Neural progenitor cell (in vitro differentiated cells): ENCODE results near the gene PNCK. TPM values are rescaled to one million over a fixed set of nuclear protein-coding genes. Genes with fewer than 3 reads are reported as not detected.

Experiments
- DNase-seq: peaks from one replicate; pipeline ENCODE4 v3.0.0-alpha.2; 2016; ENCODE audit warnings: low spot score
- H2AFZ ChIP-seq: fragments of 200-600 bp; sonication (generic); replicated peaks from 2 replicates; pipeline ENCODE4 v1.6.1; 2016; ENCODE audit warnings: antibody characterized with exemption
- H3F3A ChIP-seq: fragments of 200-600 bp; sonication (generic); 2 replicates; pipeline ENCODE4 v1.6.1; 2016; ENCODE audit warnings: antibody characterized with exemption, low read depth
- H3K27ac ChIP-seq: fragments of 200-600 bp; sonication (generic); 2 replicates; pipeline ENCODE4 v1.5.1; 2016; ENCODE audit warnings: mild to moderate bottlenecking
- H3K27me3 ChIP-seq: fragments of 200-600 bp; sonication (generic); 2 replicates; pipeline ENCODE4 v1.6.1; 2016; ENCODE audit warnings: mild to moderate bottlenecking, moderate library complexity
- H3K36me3 ChIP-seq: fragments of 200-600 bp; sonication (generic); 2 replicates; pipeline ENCODE4 v1.5.1; 2016
- H3K4me1 ChIP-seq: fragments of 200-600 bp; sonication (generic); 2 replicates; pipeline ENCODE4 v1.6.1; 2016; ENCODE audit warnings: mixed run types
- H3K4me2 ChIP-seq: fragments of 200-600 bp; sonication (generic); 2 replicates; pipeline ENCODE4 v1.6.1; 2016
- H3K4me3 ChIP-seq: fragments of 200-600 bp; sonication (generic); 2 replicates; pipeline ENCODE4 v1.5.1; 2016
- H3K79me2 ChIP-seq: fragments of 200-600 bp; sonication (generic); 2 replicates; pipeline ENCODE4 v1.6.1; 2016; ENCODE audit warnings: low read depth
- H3K9ac ChIP-seq: fragments of 200-600 bp; sonication (generic); 2 replicates; pipeline ENCODE4 v1.6.1; 2016
- H3K9me3 ChIP-seq: fragments of 200-600 bp; sonication (generic); 2 replicates; pipeline ENCODE4 v1.5.1; 2016; ENCODE audit warnings: low read depth
- H4K20me1 ChIP-seq: fragments of 200-600 bp; sonication (generic); 2 replicates; pipeline ENCODE4 v1.6.1; 2016; ENCODE audit warnings: low read depth
- H3K27ac Mint-ChIP-seq: 3 replicates; pipeline ENCODE4 v1.8.0; 2021; ENCODE audit warnings: mixed read lengths
- H3K27me3 Mint-ChIP-seq: 2 replicates; pipeline ENCODE4 v1.8.0; 2022; ENCODE audit warnings: low read depth, mild to moderate bottlenecking, inconsistent platforms, moderate library complexity, mixed read lengths; ENCODE audit not compliant: insufficient read depth
- H3K36me3 Mint-ChIP-seq: 3 replicates; pipeline ENCODE4 v1.8.0; 2021; ENCODE audit warnings: mixed read lengths
- H3K4me1 Mint-ChIP-seq: 3 replicates; pipeline ENCODE4 v1.8.0; 2021; ENCODE audit warnings: mixed read lengths
- H3K4me3 Mint-ChIP-seq: 3 replicates; pipeline ENCODE4 v1.8.0; 2021; ENCODE audit warnings: mild to moderate bottlenecking, moderate library complexity, mixed read lengths
- H3K9me3 Mint-ChIP-seq: 3 replicates; pipeline ENCODE4 v1.8.0; 2020; ENCODE audit warnings: mixed read lengths
- CTCF ChIP-seq: fragments of 200-600 bp; sonication (generic); IDR thresholded peaks from 2 replicates; pipeline ENCODE4 v1.5.1; 2017; ENCODE audit warnings: antibody characterized with exemption, mild to moderate bottlenecking
- EZH2 ChIP-seq: fragments of 200-600 bp; sonication (generic); IDR thresholded peaks from 2 replicates; pipeline ENCODE4 v1.6.1; 2017; ENCODE audit warnings: antibody characterized with exemption, mild to moderate bottlenecking, moderate library complexity
- EZH2phosphoT487 ChIP-seq: fragments of 200-600 bp; sonication (generic); IDR thresholded peaks from 2 replicates; pipeline ENCODE4 v1.6.1; 2017; ENCODE audit warnings: antibody characterized with exemption
- total RNA-seq: library from RNA; depleted of rRNA; stranded (reverse); fragments of >200 nt; gene quantifications from 2 replicates; pipeline ENCODE4 v1.2.3, GENCODE V29; 2015; ENCODE audit warnings: low replicate concordance

PNCK gene
- total RNA-seq, 1 donor from 2014 or later, result 19.7 TPM

- Histone ChIP-seq H3K4me2 (peak overlapping the region; percentile 83), H3K4me1 (peaks cover 3% of the 10 kb centered on the region)
Measured at GRCh38 chrX:153688506-153688905, 14.9 kb upstream of the PNCK start.

DNA sequence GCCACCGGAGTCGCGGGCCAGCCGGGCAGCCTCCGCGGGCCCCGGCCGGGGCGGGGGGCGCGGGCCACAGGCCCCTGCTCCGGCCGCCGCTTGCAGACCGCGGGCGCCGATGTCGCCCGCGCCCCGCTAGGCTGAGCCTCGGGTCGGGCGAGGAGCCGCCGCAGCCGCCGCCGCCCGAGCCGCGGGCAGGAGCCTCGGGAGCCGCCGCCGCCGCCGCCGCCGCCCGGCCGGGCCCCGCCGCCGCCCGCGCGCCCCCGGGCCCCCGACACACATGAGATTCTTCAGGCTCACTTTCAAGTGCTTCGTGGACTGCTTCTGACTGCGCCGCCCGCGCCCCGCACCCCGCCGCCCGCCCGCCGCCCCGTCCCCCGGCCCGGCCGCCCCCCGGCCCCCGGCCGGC, 14.5 kb upstream of the PNCK start:
- H3K36me3 ChIP-seq, result no peaks in the 10 kb centered on the region
- TF ChIP-seq CTCF (no peak), EZH2 (no peak), EZH2phosphoT487 (no peak)
- H3K9ac ChIP-seq, result no peak overlapping the region
- peaks cover 3% of the 10 kb centered on the region for H3K4me1 ChIP-seq
- H3K27ac ChIP-seq, result no peak overlapping the region
- no peak overlapping the region for H3K4me3 Mint-ChIP-seq
- H3K36me3 Mint-ChIP-seq, result peaks cover 2% of the 10 kb centered on the region
- H3K9me3 Mint-ChIP-seq, result peaks cover 11% of the 10 kb centered on the region
- H3K4me1 Mint-ChIP-seq, result peaks cover 20% of the 10 kb centered on the region
- H3K27me3 Mint-ChIP-seq, result peaks cover 3% of the 10 kb centered on the region
- no peaks in the 10 kb centered on the region for H3K9me3 ChIP-seq
- H3K79me2 ChIP-seq, result peaks cover 59% of the 10 kb centered on the region
- H3K27me3 ChIP-seq, result no peaks in the 10 kb centered on the region
- H3K27ac Mint-ChIP-seq, result no peak overlapping the region
- H3K4me2 ChIP-seq, result no peak overlapping the region
- H3K4me3 ChIP-seq, result no peak overlapping the region
- H4K20me1 ChIP-seq, result peaks cover 42% of the 10 kb centered on the region
- H2AFZ ChIP-seq, result no peak overlapping the region
- DNase-seq, result no peak
- H3F3A ChIP-seq, result peaks cover 35% of the 10 kb centered on the region

More at GRCh38 chrX:153688506-153688905, 14.9 kb upstream of the PNCK start:
- no peak for DNase-seq
- no peak overlapping the region for H3K27ac Mint-ChIP-seq
- H3K4me1 Mint-ChIP-seq, result peaks cover 22% of the 10 kb centered on the region
- Histone ChIP-seq H3K9ac (peak overlapping the region; percentile 45), H3K79me2 (peaks cover 59% of the 10 kb centered on the region), H3K27ac (no peak overlapping the region), H3K27me3 (no peaks in the 10 kb centered on the region), H3K9me3 (no peaks in the 10 kb centered on the region), H2AFZ (no peak overlapping the region), H3F3A (peaks cover 31% of the 10 kb centered on the region), H4K20me1 (peaks cover 47% of the 10 kb centered on the region), H3K4me3 (peak overlapping the region; percentile 59), H3K36me3 (no peaks in the 10 kb centered on the region)
- H3K36me3 Mint-ChIP-seq, result peaks cover 2% of the 10 kb centered on the region
- H3K27me3 Mint-ChIP-seq, result peaks cover 3% of the 10 kb centered on the region
- TF ChIP-seq EZH2 (no peak), CTCF (no peak), EZH2phosphoT487 (no peak)
- H3K9me3 Mint-ChIP-seq, result peaks cover 11% of the 10 kb centered on the region
- no peak overlapping the region for H3K4me3 Mint-ChIP-seq

DNA sequence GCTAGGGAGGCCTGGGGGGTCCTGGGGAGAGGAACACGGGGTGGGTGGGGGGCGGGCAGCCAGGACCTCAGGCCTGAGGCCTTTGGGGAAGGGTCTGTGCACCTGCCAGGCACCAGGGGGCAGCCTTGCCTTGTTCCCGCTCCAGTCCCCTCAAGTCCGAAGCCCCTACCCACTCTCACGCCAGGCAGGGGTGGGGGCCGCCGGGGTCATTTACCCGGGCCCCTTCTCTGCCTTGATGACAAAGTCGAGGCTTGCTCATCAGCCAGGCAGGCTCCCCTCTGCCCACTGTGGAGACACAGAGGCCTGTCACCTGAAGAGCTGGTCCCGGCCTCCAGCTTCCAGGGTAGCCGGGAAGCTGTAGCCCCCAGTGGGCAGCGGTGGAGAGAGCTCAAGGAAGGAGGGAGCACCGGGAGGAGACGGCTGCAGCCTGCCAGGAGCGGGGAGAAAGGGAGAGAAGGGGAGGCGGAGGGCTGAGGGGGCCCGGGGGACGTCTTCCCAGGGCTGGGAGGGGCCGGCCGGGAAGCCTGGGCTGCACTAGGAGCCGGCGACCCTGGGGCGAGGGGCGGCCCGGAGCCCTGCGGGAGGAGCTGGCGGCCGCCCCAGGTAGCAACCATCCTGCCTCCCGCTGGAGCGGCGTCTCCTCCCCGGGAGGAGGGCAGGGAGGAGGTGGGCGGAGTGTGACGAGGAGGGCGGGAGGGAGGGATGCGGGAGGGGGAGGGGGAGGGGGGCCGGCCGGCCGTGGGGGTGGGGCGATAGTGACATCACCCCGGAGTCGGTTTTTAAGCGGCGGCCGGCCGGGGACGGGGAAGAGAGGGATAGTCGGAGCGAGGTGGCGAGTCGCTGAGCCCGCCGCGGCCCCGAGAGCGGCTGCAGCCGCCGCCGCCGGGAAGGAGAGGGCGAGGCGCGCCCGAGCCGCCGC, 13.8 kb upstream of the PNCK start, which contains the start of gene SLC6A8:
Gene SLC6A8 (plus strand): TSS at position 806 of the 919 bp plus-strand sequence. CDS start 649 bp downstream, outside the sequence.
- peaks cover 52% of the 10 kb centered on the region for H3K79me2 ChIP-seq
- no peaks in the 10 kb centered on the region for H3K36me3 ChIP-seq
- H3K9me3 ChIP-seq, result no peaks in the 10 kb centered on the region
- no peaks in the 10 kb centered on the region for H3K27me3 ChIP-seq
- Mint-ChIP-seq H3K27ac (peak within 1 kb of the TSS; percentile 97), H3K36me3 (peaks cover 2% of the 10 kb centered on the region), H3K9me3 (peaks cover 13% of the 10 kb centered on the region), H3K27me3 (peaks cover 4% of the 10 kb centered on the region), H3K4me3 (peak within 1 kb of the TSS; percentile 80), H3K4me1 (peaks cover 20% of the 10 kb centered on the region)
- TF ChIP-seq EZH2, result no peak
- no peak for TF ChIP-seq EZH2phosphoT487
- TF ChIP-seq CTCF, result peak; percentile 51
- peak within 1 kb of the TSS; percentile 89 for H3K4me2 ChIP-seq
- peak; percentile 83 for DNase-seq
- H3K27ac ChIP-seq, result peak within 1 kb of the TSS; percentile 97
- H3K4me1 ChIP-seq, result peaks cover 3% of the 10 kb centered on the region
- H3F3A ChIP-seq, result peaks cover 40% of the 10 kb centered on the region
- peak within 1 kb of the TSS; percentile 61 for H3K4me3 ChIP-seq
- peak within 1 kb of the TSS; percentile 45 for H3K9ac ChIP-seq
- no peak within 1 kb of the TSS for H2AFZ ChIP-seq
- peaks cover 35% of the 10 kb centered on the region for H4K20me1 ChIP-seq
